CD8-positive, alpha-beta memory T cell (primary cell): ENCODE results near the gene THRB. TPM values are rescaled to one million over a fixed set of nuclear protein-coding genes. Genes with fewer than 3 reads are reported as not detected.
A peak's percentile ranks its signal among the peaks of the same experiment; 100 is the strongest.
"Not testable (repeated sequence)": the region's sequence is repeated elsewhere in the genome, so short reads cannot be mapped to it uniquely, and the experiment has no call there.

ENCODE experiments used
- CTCF ChIA-PET: fragments of 350-600 bp; sonication (Branson Sonifier 250); formaldehyde crosslinking; loops from one replicate; lab custom pipeline; 2021; ENCODE audit warnings: antibody characterized with exemption; lab: Charles Lee
- POLR2A ChIA-PET: fragments of 350-600 bp; sonication (Branson Sonifier 250); formaldehyde crosslinking; loops from one replicate; lab custom pipeline; 2021; ENCODE audit warnings: antibody characterized with exemption; lab: Charles Lee
- DNase-seq, 5 donors: peaks; one replicate each; pipeline versions ENCODE4 v3.0.0 to v3.0.0-alpha.2; 2020 to 2022; ENCODE audit warnings: mixed read lengths in 1 of 5
- H3K27ac ChIP-seq: one replicate; pipeline ENCODE4 v1.7.0; 2013; ENCODE audit warnings: low read depth, mild to moderate bottlenecking, low read length, moderate library complexity
- H3K27me3 ChIP-seq: 2 replicates; pipeline ENCODE4 v1.7.0; 2013; ENCODE audit warnings: low read length, mild to moderate bottlenecking; ENCODE audit not compliant: insufficient read depth, poor library complexity, severe bottlenecking
- H3K36me3 ChIP-seq: 2 replicates; pipeline ENCODE4 v1.7.0; 2013; ENCODE audit warnings: mild to moderate bottlenecking, low read length, moderate library complexity; ENCODE audit not compliant: insufficient read depth
- H3K4me1 ChIP-seq: 2 replicates; pipeline ENCODE4 v1.7.0; 2013; ENCODE audit warnings: mild to moderate bottlenecking, low read length, moderate library complexity; ENCODE audit not compliant: insufficient read depth
- H3K4me3 ChIP-seq: 2 replicates; pipeline ENCODE4 v1.7.0; 2013; ENCODE audit warnings: mild to moderate bottlenecking, low read length
- H3K9me3 ChIP-seq: 2 replicates; pipeline ENCODE4 v1.7.0; 2013; ENCODE audit warnings: mild to moderate bottlenecking, low read length
- H3K27ac Mint-ChIP-seq, 8 donors: one replicate each; pipeline ENCODE4 v1.8.0; 2020 to 2021; ENCODE audit warnings: mixed read lengths in 8 of 8, mild to moderate bottlenecking in 6 of 8, inconsistent platforms in 3 of 8, moderate library complexity in 3 of 8
- H3K27me3 Mint-ChIP-seq, 2 donors: one replicate each; pipeline ENCODE4 v1.8.0; 2020 to 2021; ENCODE audit warnings: mixed read lengths in 2 of 2, mild to moderate bottlenecking in 1 of 2, moderate library complexity in 1 of 2
- H3K36me3 Mint-ChIP-seq, 3 donors: one replicate each; pipeline ENCODE4 v1.8.0; 2020 to 2021; ENCODE audit warnings: mixed read lengths in 3 of 3, inconsistent platforms in 1 of 3, mild to moderate bottlenecking in 1 of 3
- H3K4me1 Mint-ChIP-seq, 3 donors: one replicate each; pipeline ENCODE4 v1.8.0; 2020 to 2021; ENCODE audit warnings: mixed read lengths in 3 of 3, inconsistent platforms in 1 of 3, mild to moderate bottlenecking in 1 of 3
- H3K4me3 Mint-ChIP-seq, 7 donors: one replicate each; pipeline ENCODE4 v1.8.0; 2020 to 2021; ENCODE audit warnings: mixed read lengths in 7 of 7, mild to moderate bottlenecking in 6 of 7, moderate library complexity in 4 of 7, inconsistent platforms in 2 of 7
- H3K9me3 Mint-ChIP-seq, 5 donors: one replicate each; pipeline ENCODE4 v1.8.0; 2020 to 2022; ENCODE audit warnings: mixed read lengths in 5 of 5, mild to moderate bottlenecking in 3 of 5, moderate library complexity in 2 of 5, inconsistent platforms in 1 of 5
- polyA plus RNA-seq: library from polyadenylated mRNA; unstranded; fragments of 300-500 nt; fragmentation: Illumina TruSeq; gene quantifications from one replicate; pipeline ENCODE4 v1.2.3, GENCODE V29; 2021
- total RNA-seq, 2 experiments: library from RNA; stranded (reverse); gene quantifications; one replicate each; pipeline ENCODE4 v1.2.3, GENCODE V29; 2021

The THRB gene
- total and polyA plus RNA-seq, 3 experiments from 2014 or later: not detected

DNA sequence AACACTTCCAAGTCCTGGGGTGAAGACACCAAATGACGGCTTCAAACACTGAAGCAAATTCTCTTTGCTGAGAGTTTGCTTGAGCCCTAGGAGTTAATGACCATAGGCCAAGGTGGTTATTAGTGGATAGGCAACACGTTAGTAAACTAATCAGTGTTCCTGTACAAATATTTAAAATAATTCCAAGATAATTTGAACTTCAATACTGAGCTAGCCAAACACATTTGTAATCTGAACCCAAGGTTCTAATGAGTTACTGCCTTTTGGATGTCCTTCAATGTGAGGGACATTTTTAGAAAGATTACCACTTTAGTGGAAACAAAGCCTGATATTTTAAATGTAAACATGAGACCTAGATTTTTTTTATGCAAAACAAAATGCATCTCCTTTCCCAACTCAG is 94.6 kb downstream of the THRB start:
- H3K27me3 Mint-ChIP-seq: no peaks in the 10 kb centered on the region
- peaks cover 2 to 11% (median 3%) of the 10 kb centered on the region in 5 donors for H3K9me3 Mint-ChIP-seq
- ChIA-PET CTCF (no interaction called here), POLR2A (no interaction called here)
- H3K4me3 Mint-ChIP-seq: no peak overlapping the region
- no peak overlapping the region for H3K27ac Mint-ChIP-seq
- Histone ChIP-seq H3K27me3 (no peaks in the 10 kb centered on the region), H3K4me1 (no peaks in the 10 kb centered on the region), H3K36me3 (no peaks in the 10 kb centered on the region), H3K27ac (no peak overlapping the region), H3K9me3 (no peaks in the 10 kb centered on the region), H3K4me3 (no peak overlapping the region)
- no peaks in the 10 kb centered on the region for H3K36me3 Mint-ChIP-seq
- no peaks in the 10 kb centered on the region for H3K4me1 Mint-ChIP-seq
- DNase-seq: no peak

DNA sequence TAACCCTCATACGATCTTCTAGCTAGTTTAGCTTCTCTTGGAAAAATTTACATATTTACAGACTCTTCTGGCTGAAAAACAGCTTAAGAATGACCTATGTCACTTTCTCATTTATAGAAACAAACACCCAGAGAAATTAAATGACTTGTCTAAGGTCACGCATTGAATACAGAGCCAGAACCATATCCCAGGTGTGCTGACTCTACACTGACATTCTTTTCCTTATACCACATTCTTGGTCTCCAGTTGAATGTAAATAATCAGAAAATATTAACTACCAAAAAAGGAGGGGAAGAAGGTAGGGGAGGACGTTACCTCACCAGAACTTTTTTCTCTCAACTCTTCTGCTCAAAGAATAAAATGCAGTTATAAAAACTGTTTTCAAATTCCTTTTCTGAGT is 95.0 kb downstream of the THRB start:
- Mint-ChIP-seq H3K9me3 (peaks cover 2 to 11% (median 3%) of the 10 kb centered on the region in 5 donors), H3K27ac (no peak overlapping the region), H3K36me3 (no peaks in the 10 kb centered on the region), H3K4me1 (no peaks in the 10 kb centered on the region), H3K4me3 (no peak overlapping the region), H3K27me3 (no peaks in the 10 kb centered on the region)
- H3K4me1 ChIP-seq: no peaks in the 10 kb centered on the region
- no peak overlapping the region for H3K4me3 ChIP-seq
- DNase-seq: no peak
- H3K27me3 ChIP-seq: no peaks in the 10 kb centered on the region
- ChIA-PET POLR2A (no interaction called here), CTCF (no interaction called here)
- H3K9me3 ChIP-seq: no peaks in the 10 kb centered on the region
- no peak overlapping the region for H3K27ac ChIP-seq
- H3K36me3 ChIP-seq: no peaks in the 10 kb centered on the region

DNA sequence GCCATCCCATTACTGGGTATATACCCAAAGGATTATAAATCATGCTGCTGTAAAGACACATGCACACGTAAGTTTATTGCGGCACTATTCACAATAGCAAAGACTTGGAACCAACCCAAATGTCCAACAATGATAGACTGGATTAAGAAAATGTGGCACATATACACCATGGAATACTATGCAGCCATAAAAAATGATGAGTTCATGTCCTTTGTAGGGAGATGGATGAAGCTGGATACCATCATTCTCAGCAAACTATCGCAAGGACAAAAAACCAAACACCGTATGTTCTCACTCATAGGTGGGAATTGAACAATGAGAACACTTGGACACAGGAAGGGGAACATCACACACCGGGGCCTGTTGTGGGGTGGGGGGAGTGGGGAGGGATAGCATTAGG is 95.9 kb downstream of the THRB start:
- H3K27ac Mint-ChIP-seq, H3K27me3 ChIP-seq, DNase-seq, H3K36me3 Mint-ChIP-seq, POLR2A ChIA-PET, H3K36me3 ChIP-seq, H3K4me1 Mint-ChIP-seq, H3K4me3 Mint-ChIP-seq, H3K27ac ChIP-seq, H3K4me3 ChIP-seq, H3K27me3 Mint-ChIP-seq, H3K9me3 ChIP-seq, CTCF ChIA-PET, H3K4me1 ChIP-seq, H3K9me3 Mint-ChIP-seq: not testable (repeated sequence)

DNA sequence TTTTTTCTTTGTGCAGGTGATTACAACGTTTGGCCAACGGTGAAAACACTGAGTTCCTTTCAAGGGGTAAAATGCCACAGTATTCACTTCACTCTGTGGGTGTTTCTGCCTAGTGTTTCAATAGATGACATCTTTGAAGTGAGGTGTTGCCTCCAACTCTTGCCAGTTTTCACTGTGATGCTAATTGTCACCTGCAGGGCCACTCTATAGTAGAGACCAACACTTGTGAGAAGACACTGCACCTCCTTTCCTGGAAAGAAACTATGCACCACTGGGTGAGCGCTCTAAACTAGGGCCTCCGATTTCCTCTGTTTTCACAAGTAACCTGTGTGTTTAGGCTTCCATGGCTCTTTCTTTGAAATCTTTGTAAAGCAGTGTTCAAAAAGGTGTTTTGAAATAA is 98.3 kb downstream of the THRB start:
- Mint-ChIP-seq H3K27ac (peak overlapping the region in 1 of 8 donors; percentile 8), H3K9me3 (peaks cover 0 to 6% (median 3%) of the 10 kb centered on the region in 5 donors), H3K27me3 (no peaks in the 10 kb centered on the region), H3K4me3 (no peak overlapping the region), H3K36me3 (no peaks in the 10 kb centered on the region), H3K4me1 (no peaks in the 10 kb centered on the region)
- Histone ChIP-seq H3K36me3 (no peaks in the 10 kb centered on the region), H3K9me3 (no peaks in the 10 kb centered on the region), H3K27ac (no peak overlapping the region), H3K27me3 (no peaks in the 10 kb centered on the region), H3K4me1 (no peaks in the 10 kb centered on the region), H3K4me3 (no peak overlapping the region)
- no peak for DNase-seq
- ChIA-PET CTCF (no interaction called here), POLR2A (no interaction called here)

DNA sequence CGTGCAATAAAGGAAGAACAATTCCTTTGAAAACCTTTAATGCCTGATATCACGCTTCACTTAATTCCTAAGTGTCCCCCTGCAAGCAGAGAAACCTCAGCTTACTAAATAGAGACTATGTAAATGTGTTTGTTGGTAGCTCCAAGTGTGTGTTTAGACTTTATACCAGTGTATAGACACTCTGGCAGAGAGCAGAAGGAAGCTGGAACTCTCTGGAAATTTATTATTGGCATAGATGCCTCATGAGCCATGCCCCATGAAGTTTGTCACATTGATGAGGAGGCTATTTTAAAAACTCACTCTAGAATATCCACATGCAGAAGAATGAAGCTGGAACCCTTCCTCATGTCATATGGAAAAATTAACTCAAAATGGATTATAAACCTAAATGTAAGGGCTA is 99.9 kb downstream of the THRB start:
- H3K4me3 ChIP-seq: no peak overlapping the region
- no peaks in the 10 kb centered on the region for H3K4me1 Mint-ChIP-seq
- no peaks in the 10 kb centered on the region for H3K36me3 Mint-ChIP-seq
- no peaks in the 10 kb centered on the region for H3K27me3 Mint-ChIP-seq
- H3K4me1 ChIP-seq: no peaks in the 10 kb centered on the region
- no peaks in the 10 kb centered on the region for H3K27me3 ChIP-seq
- no peaks in the 10 kb centered on the region for H3K36me3 ChIP-seq
- H3K27ac ChIP-seq: no peak overlapping the region
- DNase-seq: no peak
- no peak overlapping the region for H3K4me3 Mint-ChIP-seq
- peaks cover 2 to 4% (median 3%) of the 10 kb centered on the region in 5 donors for H3K9me3 Mint-ChIP-seq
- H3K27ac Mint-ChIP-seq: no peak overlapping the region
- CTCF ChIA-PET: no interaction called here
- POLR2A ChIA-PET: no interaction called here
- H3K9me3 ChIP-seq: no peaks in the 10 kb centered on the region

DNA sequence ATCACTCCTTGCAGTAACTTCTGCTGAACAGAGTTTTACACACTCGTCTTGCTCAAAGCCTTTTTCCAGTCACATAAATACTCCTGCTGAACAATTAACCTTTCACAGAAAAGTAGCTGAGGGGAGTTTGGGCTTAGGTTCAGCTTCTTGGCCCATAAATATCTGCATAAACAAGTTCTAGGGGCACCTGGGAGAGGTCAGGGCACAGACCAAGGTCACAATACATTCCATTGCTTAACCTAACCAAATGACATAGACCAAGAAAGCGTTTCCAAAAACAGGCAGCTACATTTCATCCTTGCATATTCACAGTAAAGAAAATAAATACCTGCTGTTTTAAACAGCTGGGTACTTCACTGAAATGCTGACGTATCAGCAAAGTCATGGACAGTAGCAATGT is 101.3 kb downstream of the THRB start:
- Mint-ChIP-seq H3K27me3 (no peaks in the 10 kb centered on the region), H3K9me3 (peaks cover 2 to 5% (median 4%) of the 10 kb centered on the region in 5 donors), H3K4me1 (no peaks in the 10 kb centered on the region), H3K36me3 (no peaks in the 10 kb centered on the region), H3K27ac (no peak overlapping the region), H3K4me3 (no peak overlapping the region)
- CTCF ChIA-PET: no interaction called here
- no peak overlapping the region for H3K27ac ChIP-seq
- no peak overlapping the region for H3K4me3 ChIP-seq
- H3K9me3 ChIP-seq: no peaks in the 10 kb centered on the region
- POLR2A ChIA-PET: no interaction called here
- no peaks in the 10 kb centered on the region for H3K4me1 ChIP-seq
- DNase-seq: no peak
- H3K36me3 ChIP-seq: no peaks in the 10 kb centered on the region
- H3K27me3 ChIP-seq: no peaks in the 10 kb centered on the region

DNA sequence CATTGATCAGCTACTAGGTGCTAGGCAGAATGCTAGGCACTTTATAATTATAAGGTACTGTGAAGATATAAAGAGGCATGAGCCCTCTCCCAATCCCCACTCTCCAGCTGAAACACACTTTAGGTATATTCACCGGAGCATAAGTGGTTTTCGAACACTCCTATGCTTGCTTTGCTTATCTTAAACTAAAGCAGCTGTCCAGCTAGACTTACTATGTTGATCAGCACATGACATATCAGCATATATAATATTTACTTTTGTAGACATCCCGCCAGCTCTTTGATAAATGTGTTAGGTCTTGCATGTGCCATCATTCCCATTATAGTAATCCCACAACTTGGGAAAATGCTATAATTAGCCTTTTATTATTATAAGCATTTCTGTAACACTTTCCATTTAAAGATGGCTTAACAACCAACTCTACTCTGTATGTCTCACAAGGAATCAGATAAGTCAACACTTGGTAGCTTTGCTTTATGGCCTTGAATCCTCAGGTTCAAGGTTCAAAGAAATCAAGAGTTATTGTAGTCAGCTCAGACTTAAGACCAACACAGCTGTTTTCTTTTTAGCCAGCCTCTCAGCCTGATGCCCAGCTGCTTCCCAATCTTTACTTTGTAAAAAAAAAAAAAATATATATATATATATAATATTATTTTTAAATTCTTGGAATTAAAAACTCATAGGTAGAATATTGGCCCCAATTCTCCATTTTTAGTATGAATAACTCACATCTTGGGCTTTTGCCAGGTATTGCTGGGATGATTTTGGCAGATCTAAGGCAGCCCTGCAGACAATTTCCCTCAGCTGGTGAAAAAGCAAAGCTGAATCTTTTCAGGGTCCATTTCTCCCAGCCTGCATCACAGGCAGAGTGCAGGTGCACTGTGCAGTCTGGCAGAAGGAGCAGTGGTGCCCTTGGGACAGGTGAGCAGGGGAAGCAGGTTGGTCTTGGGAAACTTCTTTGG is 104.2 kb downstream of the THRB start:
- H3K27me3 Mint-ChIP-seq: no peaks in the 10 kb centered on the region
- Histone ChIP-seq H3K27ac (no peak overlapping the region), H3K27me3 (no peaks in the 10 kb centered on the region), H3K4me3 (no peak overlapping the region), H3K4me1 (no peaks in the 10 kb centered on the region), H3K9me3 (no peaks in the 10 kb centered on the region), H3K36me3 (no peaks in the 10 kb centered on the region)
- CTCF ChIA-PET: no interaction called here
- H3K4me3 Mint-ChIP-seq: no peak overlapping the region
- no peaks in the 10 kb centered on the region for H3K4me1 Mint-ChIP-seq
- no peaks in the 10 kb centered on the region for H3K36me3 Mint-ChIP-seq
- no peak overlapping the region for H3K27ac Mint-ChIP-seq
- no peak for DNase-seq
- H3K9me3 Mint-ChIP-seq: peaks cover 0 to 3% (median 0%) of the 10 kb centered on the region in 5 donors
- POLR2A ChIA-PET: no interaction called here

DNA sequence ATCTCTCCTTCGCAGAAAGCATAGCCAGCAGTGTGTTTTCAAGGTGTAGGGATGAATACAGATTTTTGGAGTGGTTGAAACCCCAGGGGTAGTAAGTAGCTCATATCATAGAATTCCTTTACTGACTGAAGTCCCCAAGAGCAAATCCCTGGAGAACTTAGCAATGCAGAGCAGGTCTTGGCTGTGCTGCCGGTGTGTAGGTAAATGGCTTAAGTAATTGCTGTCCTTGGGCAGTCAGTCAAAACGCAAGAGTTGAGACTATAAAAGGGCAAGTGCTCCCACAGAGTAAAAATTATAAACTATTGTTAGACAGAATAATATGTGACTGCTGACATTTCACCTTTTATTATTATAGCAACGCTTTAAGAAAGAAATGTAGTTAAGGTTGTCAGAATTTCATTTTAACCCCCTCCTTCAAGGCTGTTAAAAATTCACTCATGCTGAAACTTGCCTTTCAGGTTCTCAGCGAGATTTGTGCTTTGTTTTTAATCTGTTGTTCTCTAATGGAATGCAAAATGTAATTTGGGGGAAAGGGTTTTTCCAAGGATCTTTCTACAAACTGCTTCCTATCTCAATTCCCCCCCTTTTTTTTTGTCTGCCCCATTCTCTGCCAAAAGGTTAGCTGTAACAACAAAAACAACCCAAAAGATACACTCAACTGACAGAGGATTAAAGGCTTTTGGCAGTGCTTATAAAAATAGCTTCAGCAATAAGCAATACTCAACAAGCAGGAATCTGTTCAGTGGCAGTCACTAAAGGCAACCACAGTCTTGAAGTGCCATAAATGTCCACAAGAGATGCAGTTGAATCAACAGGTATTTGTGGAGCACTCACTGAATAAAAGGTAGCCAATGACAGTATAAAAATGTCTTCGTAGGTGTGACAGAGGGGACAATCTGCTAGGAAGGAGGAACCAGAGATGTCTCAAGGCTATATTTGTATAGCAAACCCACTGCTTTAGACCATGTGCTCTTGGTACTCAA is 105.3 kb downstream of the THRB start:
- Mint-ChIP-seq H3K36me3 (no peaks in the 10 kb centered on the region), H3K4me3 (no peak overlapping the region), H3K27me3 (no peaks in the 10 kb centered on the region), H3K4me1 (no peaks in the 10 kb centered on the region), H3K27ac (no peak overlapping the region), H3K9me3 (peaks cover 0 to 3% (median 0%) of the 10 kb centered on the region in 5 donors)
- no peaks in the 10 kb centered on the region for H3K36me3 ChIP-seq
- no peaks in the 10 kb centered on the region for H3K27me3 ChIP-seq
- DNase-seq: no peak
- H3K27ac ChIP-seq: no peak overlapping the region
- no peaks in the 10 kb centered on the region for H3K4me1 ChIP-seq
- H3K9me3 ChIP-seq: no peaks in the 10 kb centered on the region
- POLR2A ChIA-PET: no interaction called here
- CTCF ChIA-PET: no interaction called here
- no peak overlapping the region for H3K4me3 ChIP-seq
